ENCODE results near the gene TOB2. TPM values are rescaled to one million over a fixed set of nuclear protein-coding genes. Genes with fewer than 3 reads are reported as not detected.

TOB2 gene
- total RNA-seq, 4 donors from 2014 or later = 15.6 to 97.1 (median 27.8) TPM

- no peak overlapping the region for H3K4me3 ChIP-seq
- no peaks in the 10 kb centered on the region for H3K9me3 ChIP-seq
- intact Hi-C loops (cut with DNase I; ENCODE audit: low total_unique reads) = no loop called here
- DNase-seq = no peak
- no peak overlapping the region for H3K27ac ChIP-seq
- no peaks in the 10 kb centered on the region for H3K36me3 ChIP-seq
- H3K27me3 ChIP-seq = no peaks in the 10 kb centered on the region
- H3K4me1 ChIP-seq = peaks cover 0 to 12% of the 10 kb centered on the region in 2 donors
- TF ChIP-seq CTCF (IDR thresholded peaks at IDR 0.05) = no peak
- no peak for TF ChIP-seq POLR2A (IDR thresholded peaks at IDR 0.05)
Measured at GRCh38 chr22:41431656-41432055, 14.9 kb downstream of the TOB2 start.

- H3K27ac ChIP-seq = no peak overlapping the region
- H3K9me3 ChIP-seq = no peaks in the 10 kb centered on the region
- no peaks in the 10 kb centered on the region for H3K36me3 ChIP-seq
- no peak overlapping the region for H3K4me3 ChIP-seq
- no peaks in the 10 kb centered on the region for H3K27me3 ChIP-seq
- H3K4me1 ChIP-seq = peaks cover 0 to 3% of the 10 kb centered on the region in 2 donors
- TF ChIP-seq POLR2A (IDR thresholded peaks at IDR 0.05) = no peak
- no peak for TF ChIP-seq CTCF (IDR thresholded peaks at IDR 0.05)
- intact Hi-C loops (cut with DNase I; ENCODE audit: low total_unique reads) = no loop called here
- no peak for DNase-seq
Measured at GRCh38 chr22:41429951-41430332, 16.7 kb downstream of the TOB2 start.

- no peak for DNase-seq
- no peaks in the 10 kb centered on the region for H3K9me3 ChIP-seq
- H3K36me3 ChIP-seq = no peaks in the 10 kb centered on the region
- TF ChIP-seq CTCF (IDR thresholded peaks at IDR 0.05) (no peak), POLR2A (IDR thresholded peaks at IDR 0.05) (no peak)
- H3K27me3 ChIP-seq = no peaks in the 10 kb centered on the region
- H3K27ac ChIP-seq = no peak overlapping the region
- intact Hi-C loops (cut with DNase I; ENCODE audit: low total_unique reads) = no loop called here
- H3K4me1 ChIP-seq = no peaks in the 10 kb centered on the region
- H3K4me3 ChIP-seq = no peak overlapping the region
Measured at GRCh38 chr22:41429232-41429950, 17.2 kb downstream of the TOB2 start.

GRCh38 chr22:41425660-41426365 is 20.8 kb downstream of the TOB2 start:
- Histone ChIP-seq H3K36me3 (no peaks in the 10 kb centered on the region), H3K4me1 (no peaks in the 10 kb centered on the region), H3K27ac (no peak overlapping the region), H3K9me3 (no peaks in the 10 kb centered on the region), H3K27me3 (no peaks in the 10 kb centered on the region), H3K4me3 (no peak overlapping the region)
- intact Hi-C loops (cut with DNase I; ENCODE audit: low total_unique reads) = no loop called here
- TF ChIP-seq POLR2A (IDR thresholded peaks at IDR 0.05) = no peak
- no peak for DNase-seq

GRCh38 chr22:41418717-41419116 is 27.9 kb downstream of the TOB2 start:
- intact Hi-C loops (cut with DNase I; ENCODE audit: low total_unique reads) = no loop called here
- no peaks in the 10 kb centered on the region for H3K36me3 ChIP-seq
- no peaks in the 10 kb centered on the region for H3K9me3 ChIP-seq
- DNase-seq = no peak
- TF ChIP-seq POLR2A (IDR thresholded peaks at IDR 0.05) (no peak), CTCF (IDR thresholded peaks at IDR 0.05) (no peak)
- peaks cover 0 to 12% of the 10 kb centered on the region in 2 donors for H3K4me1 ChIP-seq
- H3K27me3 ChIP-seq = no peaks in the 10 kb centered on the region
- no peak overlapping the region for H3K4me3 ChIP-seq
- peak overlapping the region in 1 of 2 donors; percentile 63 for H3K27ac ChIP-seq

All from uterus (tissue), 4 donors.